PC-3 (cell line): ENCODE results near the gene MAP3K20. TPM values are rescaled to one million over a fixed set of nuclear protein-coding genes. Genes with fewer than 3 reads are reported as not detected.
"Not testable (repeated sequence)": the region's sequence is repeated elsewhere in the genome, so short reads cannot be mapped to it uniquely, and the experiment has no call there.

Experiments used
- ATAC-seq: fragments of 200-7000 bp; cut with Tn5 transposase; 2 replicates; pipeline ENCODE4 v1.9.1; 2020; ENCODE audit warnings: mild to moderate bottlenecking, moderate library complexity
- BruUV-seq: library from RNA; stranded (reverse); fragments of 400-500 nt; replicated peaks from 2 replicates; lab custom pipeline; 2021; lab: Mats Ljungman, UMichigan
- CTCF ChIA-PET: fragments of 300-600 bp; sonication (Branson Sonifier 250); formaldehyde crosslinking; loops from one replicate; lab custom pipeline; 2022; ENCODE audit warnings: antibody characterized with exemption; lab: Charles Lee
- POLR2A ChIA-PET: fragments of 300-600 bp; sonication (Branson Sonifier 250); formaldehyde crosslinking; loops from one replicate; lab custom pipeline; 2022; ENCODE audit warnings: antibody characterized with exemption; ENCODE audit not compliant: unreplicated experiment; lab: Charles Lee
- DNase-seq: peaks from one replicate; pipeline ENCODE4 v3.0.0-alpha.2; 2015
- H2AFZ ChIP-seq: fragments of 300-600 bp; sonication (generic); 2 replicates; pipeline ENCODE4 v1.6.0; 2016; ENCODE audit warnings: antibody characterized with exemption, low read length
- H3F3A ChIP-seq: fragments of 300-600 bp; sonication (generic); one replicate; pipeline ENCODE4 v1.6.0; 2017; ENCODE audit warnings: antibody characterized with exemption, low read length, control low read depth, mild to moderate bottlenecking; ENCODE audit not compliant: unreplicated experiment
- H3K27ac ChIP-seq: fragments of 300-600 bp; sonication (generic); 2 replicates; pipeline ENCODE4 v1.5.1; 2016; ENCODE audit warnings: mild to moderate bottlenecking, low read length
- H3K27me3 ChIP-seq: fragments of 300-600 bp; sonication (generic); 2 replicates; pipeline ENCODE4 v1.6.1; 2016; ENCODE audit warnings: low read length, mixed read lengths
- H3K36me3 ChIP-seq: fragments of 300-600 bp; sonication (generic); 2 replicates; pipeline ENCODE4 v1.6.1; 2016; ENCODE audit warnings: low read depth, mixed run types, low read length, mixed read lengths
- H3K4me1 ChIP-seq: fragments of 300-600 bp; sonication (generic); 2 replicates; pipeline ENCODE4 v1.5.1; 2016; ENCODE audit warnings: low read length; ENCODE audit not compliant: insufficient read depth
- H3K4me2 ChIP-seq: fragments of 300-600 bp; sonication (generic); 2 replicates; pipeline ENCODE4 v1.6.0; 2016; ENCODE audit warnings: low read length
- H3K4me3 ChIP-seq: fragments of 300-600 bp; sonication (generic); 2 replicates; pipeline ENCODE4 v1.5.1; 2016; ENCODE audit warnings: mild to moderate bottlenecking, low read length, mixed read lengths
- H3K79me2 ChIP-seq: fragments of 300-600 bp; sonication (generic); 2 replicates; pipeline ENCODE4 v1.6.1; 2017; ENCODE audit warnings: low read length, mixed read lengths
- H3K9ac ChIP-seq: fragments of 300-600 bp; sonication (generic); 2 replicates; pipeline ENCODE4 v1.6.0; 2016; ENCODE audit warnings: mild to moderate bottlenecking, low read length
- H3K9me2 ChIP-seq: fragments of 300-600 bp; sonication (generic); replicated peaks from 2 replicates; pipeline ENCODE4 v1.6.1; 2016; ENCODE audit warnings: mixed run types, low read length, mixed read lengths
- H3K9me3 ChIP-seq: fragments of 300-600 bp; sonication (generic); 2 replicates; pipeline ENCODE4 v1.6.1; 2016; ENCODE audit warnings: low read length, mixed read lengths
- H4K20me1 ChIP-seq: fragments of 300-600 bp; sonication (generic); 2 replicates; pipeline ENCODE4 v1.6.1; 2016; ENCODE audit warnings: low read length, mixed read lengths
- EZH2 ChIP-seq: fragments of 300-600 bp; sonication (generic); IDR thresholded peaks from one replicate; pipeline ENCODE4 v1.6.1; 2017; ENCODE audit warnings: antibody characterized with exemption, mild to moderate bottlenecking, low read length; ENCODE audit not compliant: unreplicated experiment
- EZH2phosphoT487 ChIP-seq: fragments of 300-600 bp; sonication (generic); IDR thresholded peaks from 2 replicates; pipeline ENCODE4 v1.6.1; 2018; ENCODE audit warnings: mild to moderate bottlenecking, antibody characterized with exemption, low read length, borderline replicate concordance
- intact Hi-C: fragments of 100-400 bp; cut with micrococcal nuclease; formaldehyde crosslinking; loops from 2 replicates; pipeline ENCODE4 v1.9.0; 2023
- total RNA-seq: library from RNA; depleted of rRNA; stranded (reverse); fragments of >200 nt; gene quantifications from 2 replicates; pipeline ENCODE4 v1.2.3, GENCODE V29; 2014
- TF ChIP-seq, protein P1 (sequence below): fragments of 300-600 bp; sonication (generic); conservative IDR thresholded peaks from 2 replicates; pipeline ENCODE4 v1.5.1; 2017; ENCODE audit warnings: antibody characterized with exemption, low read depth, mild to moderate bottlenecking, low read length

The MAP3K20 gene
- total RNA-seq, 1 experiment from 2014 or later: 29.8 TPM

DNA sequence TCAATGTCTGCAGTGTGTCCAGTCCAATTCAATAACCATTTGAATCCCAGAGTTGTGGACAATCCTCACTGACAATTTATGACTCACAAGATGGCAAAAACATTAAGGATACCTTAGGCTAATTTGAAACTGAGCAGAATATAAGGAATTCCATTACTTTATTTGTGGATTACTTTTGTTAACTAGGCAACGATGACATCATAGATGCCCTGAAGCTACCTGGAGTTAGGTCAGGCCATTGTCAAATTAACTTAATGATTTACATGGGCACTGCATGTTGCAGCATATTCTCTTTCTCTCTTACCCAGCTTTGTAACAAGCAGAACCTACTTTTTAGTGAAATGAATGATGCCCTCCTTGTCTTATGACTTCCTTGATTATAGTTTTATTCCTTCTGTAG, 179.0 kb downstream of the MAP3K20 start:
- H2AFZ ChIP-seq: no peak overlapping the region
- POLR2A ChIA-PET: no interaction called here
- no peaks in the 10 kb centered on the region for H3K36me3 ChIP-seq
- CTCF ChIA-PET: interaction anchor here (0.9 kb wide), 1 partner anchor 194 kb away, joined by 4 read pairs; no protein-coding TSS in a partner anchor
- TF ChIP-seq, protein P1, sequence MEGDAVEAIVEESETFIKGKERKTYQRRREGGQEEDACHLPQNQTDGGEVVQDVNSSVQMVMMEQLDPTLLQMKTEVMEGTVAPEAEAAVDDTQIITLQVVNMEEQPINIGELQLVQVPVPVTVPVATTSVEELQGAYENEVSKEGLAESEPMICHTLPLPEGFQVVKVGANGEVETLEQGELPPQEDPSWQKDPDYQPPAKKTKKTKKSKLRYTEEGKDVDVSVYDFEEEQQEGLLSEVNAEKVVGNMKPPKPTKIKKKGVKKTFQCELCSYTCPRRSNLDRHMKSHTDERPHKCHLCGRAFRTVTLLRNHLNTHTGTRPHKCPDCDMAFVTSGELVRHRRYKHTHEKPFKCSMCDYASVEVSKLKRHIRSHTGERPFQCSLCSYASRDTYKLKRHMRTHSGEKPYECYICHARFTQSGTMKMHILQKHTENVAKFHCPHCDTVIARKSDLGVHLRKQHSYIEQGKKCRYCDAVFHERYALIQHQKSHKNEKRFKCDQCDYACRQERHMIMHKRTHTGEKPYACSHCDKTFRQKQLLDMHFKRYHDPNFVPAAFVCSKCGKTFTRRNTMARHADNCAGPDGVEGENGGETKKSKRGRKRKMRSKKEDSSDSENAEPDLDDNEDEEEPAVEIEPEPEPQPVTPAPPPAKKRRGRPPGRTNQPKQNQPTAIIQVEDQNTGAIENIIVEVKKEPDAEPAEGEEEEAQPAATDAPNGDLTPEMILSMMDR: no peak
- no peak for TF ChIP-seq EZH2phosphoT487
- TF ChIP-seq EZH2: no peak
- peak; percentile 26 for DNase-seq
- BruUV-seq: no TSS peak
- intact Hi-C loops: no loop called here
- no peaks in the 10 kb centered on the region for H4K20me1 ChIP-seq
- H3K9me3 ChIP-seq: no peaks in the 10 kb centered on the region
- H3K27me3 ChIP-seq: no peaks in the 10 kb centered on the region
- no peak overlapping the region for H3K4me2 ChIP-seq
- no peak for ATAC-seq
- no peak overlapping the region for H3K27ac ChIP-seq
- no peaks in the 10 kb centered on the region for H3F3A ChIP-seq
- H3K79me2 ChIP-seq: no peaks in the 10 kb centered on the region
- no peak overlapping the region for H3K4me3 ChIP-seq
- H3K4me1 ChIP-seq: no peaks in the 10 kb centered on the region
- H3K9me2 ChIP-seq: no peaks in the 10 kb centered on the region
- H3K9ac ChIP-seq: no peak overlapping the region

DNA sequence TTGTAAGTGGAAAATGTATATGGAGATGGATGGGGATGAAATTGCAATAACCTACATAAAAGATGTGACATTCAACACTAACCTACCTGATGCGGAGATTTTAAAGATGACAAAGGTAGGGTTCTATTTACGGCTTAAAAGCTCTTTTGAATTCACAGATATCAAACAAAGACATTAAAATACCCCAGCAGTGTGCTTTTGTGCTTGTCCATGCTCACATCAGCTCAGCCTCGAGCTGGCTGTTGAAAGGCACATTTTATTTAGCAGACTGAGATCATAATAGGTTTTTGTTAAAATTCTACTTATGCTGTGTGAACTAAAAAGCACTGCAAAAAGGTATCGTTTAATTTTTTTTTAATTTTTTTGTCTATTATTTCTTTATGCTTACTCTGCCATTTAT, 183.1 kb downstream of the MAP3K20 start:
- ATAC-seq (no peak), DNase-seq (no peak)
- intact Hi-C loops: no loop called here
- Histone ChIP-seq H3K9ac (no peak overlapping the region), H3K79me2 (no peaks in the 10 kb centered on the region), H3K9me3 (no peaks in the 10 kb centered on the region), H3F3A (no peaks in the 10 kb centered on the region), H3K4me1 (no peaks in the 10 kb centered on the region), H3K27me3 (no peaks in the 10 kb centered on the region), H2AFZ (no peak overlapping the region), H3K4me2 (no peak overlapping the region), H3K4me3 (no peak overlapping the region), H3K9me2 (no peaks in the 10 kb centered on the region), H3K27ac (no peak overlapping the region), H3K36me3 (no peaks in the 10 kb centered on the region; the same call in 1 of the 2 replicates), H4K20me1 (no peaks in the 10 kb centered on the region)
- BruUV-seq: no TSS peak
- TF ChIP-seq EZH2: no peak
- TF ChIP-seq EZH2phosphoT487: no peak
- TF ChIP-seq, protein P1: no peak
- ChIA-PET CTCF (no interaction called here), POLR2A (no interaction called here)

DNA sequence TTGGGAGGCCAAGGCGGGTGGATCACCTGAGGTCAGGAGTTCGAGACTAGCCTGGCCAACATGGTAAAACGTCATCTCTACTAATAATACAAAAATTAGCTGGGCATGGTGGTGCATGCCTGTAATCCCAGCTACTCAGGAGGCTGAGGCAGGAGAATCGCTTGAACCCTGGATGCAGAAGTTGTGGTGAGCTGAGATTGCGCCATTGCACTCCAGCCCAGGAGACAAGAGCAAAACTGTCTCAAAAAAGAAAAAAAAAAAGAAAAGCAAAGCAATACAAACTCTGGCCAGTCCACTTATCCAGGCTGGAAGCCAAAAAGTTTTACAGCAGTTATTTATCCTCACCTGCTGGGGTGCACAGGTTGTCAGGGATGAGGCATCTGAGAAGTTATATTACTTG, 186.7 kb downstream of the MAP3K20 start:
- H3K4me2 ChIP-seq, H3K9me2 ChIP-seq, POLR2A ChIA-PET, H3K27me3 ChIP-seq, H3K4me3 ChIP-seq, intact Hi-C loops, H3K36me3 ChIP-seq, H3K27ac ChIP-seq, DNase-seq, H3K9me3 ChIP-seq, H3K9ac ChIP-seq, H3K4me1 ChIP-seq, ATAC-seq, CTCF ChIA-PET, H4K20me1 ChIP-seq, H3K79me2 ChIP-seq, H2AFZ ChIP-seq, H3F3A ChIP-seq, BruUV-seq: not testable (repeated sequence)
